Measurements from ENCODE around the gene ABHD12.

ABHD12 gene

DNA sequence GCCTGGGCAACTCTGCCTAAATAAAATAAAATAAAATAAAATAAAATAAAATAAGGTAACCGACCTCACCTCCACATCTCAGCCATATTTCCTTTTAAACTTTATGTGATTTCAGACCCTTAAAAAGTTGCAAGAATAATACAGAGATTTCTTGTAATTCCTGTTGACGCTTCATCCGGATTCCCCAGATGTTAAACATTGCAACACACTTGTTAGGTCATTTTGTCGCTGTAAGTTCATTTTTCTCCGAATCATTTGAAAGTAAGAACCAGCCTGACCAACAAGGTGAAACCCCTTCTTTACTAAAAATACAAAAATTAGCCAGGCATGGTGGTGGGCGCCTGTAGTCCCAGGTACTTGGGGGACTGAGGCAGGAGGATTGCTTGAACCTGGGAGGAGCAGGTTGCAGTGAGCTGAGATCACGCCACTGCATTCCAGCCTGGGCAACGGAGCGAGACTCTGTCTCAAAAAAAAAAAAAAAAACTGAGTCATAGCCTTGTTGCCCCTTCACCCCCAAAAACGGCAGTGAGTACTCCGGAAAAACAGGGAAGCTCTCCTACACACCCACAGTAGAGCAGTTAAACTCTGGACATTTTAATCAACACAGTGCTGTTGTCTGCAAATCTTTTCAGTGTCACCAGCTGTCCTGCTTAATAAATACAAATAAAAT, 136.9 kb downstream of the ABHD12 start:
- no peak for DNase-seq

DNA sequence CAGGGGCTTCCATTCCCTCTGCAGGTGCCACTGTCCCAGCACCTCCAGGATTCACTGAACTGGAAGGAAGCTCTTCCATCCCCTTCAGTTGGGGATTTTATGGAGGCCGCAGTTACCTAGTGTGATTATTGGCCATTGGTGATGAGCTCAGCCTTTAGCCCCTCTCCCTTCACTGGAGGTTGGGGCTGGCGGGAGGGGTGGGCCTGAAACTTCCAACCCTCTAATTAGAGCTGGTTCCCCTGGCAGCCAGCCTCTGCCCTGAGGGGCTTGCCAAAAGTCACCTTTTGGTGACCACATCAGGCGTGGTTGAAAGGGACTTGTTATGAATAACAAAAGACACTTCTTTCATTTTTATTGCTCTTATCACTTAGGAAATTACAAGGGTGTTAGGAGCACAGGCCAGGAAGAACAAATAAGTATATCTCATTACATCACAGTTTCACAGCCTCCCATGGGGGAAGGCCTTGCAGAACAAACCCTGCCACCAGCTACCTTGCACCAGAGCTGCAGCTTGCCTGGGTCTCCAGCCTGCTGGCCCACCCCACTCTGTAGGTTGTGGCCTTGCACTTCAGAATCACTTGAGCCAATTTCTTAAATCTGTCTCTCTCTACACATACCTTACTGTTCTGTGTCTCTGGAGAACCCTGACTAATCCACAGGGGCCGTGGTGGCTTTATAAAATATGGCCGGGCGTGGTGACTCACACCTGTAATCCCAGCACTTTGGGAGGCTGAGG, 137.8 kb downstream of the ABHD12 start:
- DNase-seq: no peak

- no peak for DNase-seq
Observed at GRCh38 chr20:25252230-25252651, 138.4 kb downstream of the ABHD12 start.

DNA sequence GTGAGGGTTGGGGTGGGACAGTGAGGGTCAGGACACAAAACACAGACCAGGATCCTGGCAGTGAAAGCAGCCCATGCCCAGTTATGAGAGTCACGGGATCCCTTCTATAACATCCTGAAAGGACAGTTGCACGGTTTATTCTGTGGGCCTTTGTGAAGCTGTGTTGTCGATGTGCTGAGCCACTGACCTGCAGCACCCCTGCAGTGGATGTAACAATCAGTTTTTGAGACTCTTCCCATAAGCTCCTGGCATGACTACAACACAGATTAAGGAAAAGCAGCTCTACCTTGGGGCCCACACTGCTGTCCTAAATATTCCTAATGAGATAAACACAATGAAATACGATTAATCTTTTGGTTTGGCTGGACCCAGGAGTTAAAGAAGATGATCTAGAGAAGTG, 139.1 kb downstream of the ABHD12 start:
- peak; percentile 24 for DNase-seq

- DNase-seq: no peak
Observed at GRCh38 chr20:25251019-25251418, 139.6 kb downstream of the ABHD12 start.

GRCh38 chr20:25250508-25250907, 140.1 kb downstream of the ABHD12 start:
- DNase-seq: peak; percentile 5

All from midbrain (tissue), 1 donor.